ELR (cell line): ENCODE results near the gene TMEM95.
"Not testable (repeated sequence)": the region's sequence is repeated elsewhere in the genome, so short reads cannot be mapped to it uniquely, and the experiment has no call there.

ENCODE experiments used
- DNase-seq: peaks from one replicate; pipeline ENCODE4 v3.0.0-alpha.2; 2015; ENCODE audit warnings: low read depth

TMEM95 gene

DNA sequence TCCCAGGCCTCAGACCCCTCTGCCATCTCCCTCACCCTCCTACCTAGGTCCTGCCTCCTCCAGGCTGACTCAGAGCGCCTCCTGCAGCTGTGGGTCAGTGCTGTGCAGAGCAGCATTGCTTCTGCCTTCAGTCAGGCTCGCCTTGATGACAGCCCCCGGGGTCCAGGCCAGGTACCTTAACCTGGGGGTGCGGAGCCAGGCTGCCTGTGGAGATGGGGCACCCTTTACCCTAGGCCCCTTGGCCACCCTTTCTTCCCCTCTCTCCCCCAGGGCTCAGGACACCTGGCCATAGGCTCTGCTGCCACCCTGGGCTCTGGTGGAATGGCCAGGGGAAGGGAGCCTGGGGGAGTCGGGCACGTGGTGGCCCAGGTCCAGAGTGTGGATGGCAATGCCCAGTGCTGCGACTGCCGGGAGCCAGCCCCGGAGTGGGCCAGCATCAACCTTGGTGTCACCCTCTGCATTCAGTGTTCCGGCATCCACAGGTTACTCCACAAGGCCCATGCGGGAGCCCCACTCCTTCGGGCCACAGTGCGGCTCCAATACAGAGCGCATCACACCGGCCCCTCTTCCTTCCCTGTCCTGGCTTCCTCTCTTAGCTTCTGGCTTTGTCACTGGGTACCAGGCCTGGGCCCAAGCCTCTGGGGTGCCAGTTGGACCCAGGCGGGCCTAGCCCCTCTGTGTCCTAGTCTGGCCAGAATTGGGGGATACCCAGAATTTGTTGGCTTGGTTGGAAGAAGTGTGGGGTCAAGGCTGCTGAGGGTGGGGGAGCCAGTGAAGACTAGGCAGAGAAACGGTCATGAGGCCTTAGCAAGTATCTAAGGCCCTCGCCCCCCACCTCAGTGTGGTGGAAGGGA, 8.0 kb upstream of the TMEM95 start:
- DNase-seq = no peak

DNA sequence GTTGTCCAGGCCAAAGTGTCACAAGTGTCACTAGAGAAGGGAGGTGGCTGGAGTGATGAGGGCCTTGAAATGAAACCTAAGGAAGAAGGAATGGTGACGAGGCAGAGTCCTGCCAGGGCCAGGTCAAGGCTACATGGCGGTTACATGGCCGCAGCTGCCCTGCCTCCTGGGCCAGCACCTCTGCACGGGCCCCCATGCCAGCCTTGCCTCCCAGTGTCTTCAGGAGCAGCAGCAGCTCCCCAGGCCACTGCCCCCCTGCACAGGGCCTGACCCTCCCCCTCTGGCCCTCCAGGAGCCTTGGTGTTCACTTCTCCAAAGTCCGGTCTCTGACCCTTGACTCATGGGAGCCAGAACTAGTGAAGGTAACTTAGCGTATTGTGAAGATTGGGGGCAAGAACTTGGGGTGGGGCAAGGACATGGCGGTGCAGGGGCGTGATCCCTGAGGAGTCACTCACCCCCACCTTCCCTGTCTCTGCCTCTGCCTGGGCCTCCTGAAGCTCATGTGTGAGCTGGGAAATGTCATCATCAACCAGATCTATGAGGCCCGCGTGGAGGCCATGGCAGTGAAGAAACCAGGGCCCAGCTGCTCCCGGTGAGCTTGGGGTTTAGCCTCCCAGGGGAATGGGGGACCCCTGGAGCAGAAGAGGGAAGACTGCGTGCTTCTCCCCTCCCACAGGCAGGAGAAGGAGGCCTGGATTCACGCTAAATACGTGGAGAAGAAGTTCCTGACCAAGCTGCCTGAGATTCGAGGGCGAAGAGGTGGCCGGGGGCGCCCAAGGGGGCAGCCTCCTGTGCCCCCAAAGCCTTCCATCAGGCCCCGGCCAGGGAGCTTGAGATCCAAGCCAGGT, 7.1 kb upstream of the TMEM95 start:
- DNase-seq = no peak

DNA sequence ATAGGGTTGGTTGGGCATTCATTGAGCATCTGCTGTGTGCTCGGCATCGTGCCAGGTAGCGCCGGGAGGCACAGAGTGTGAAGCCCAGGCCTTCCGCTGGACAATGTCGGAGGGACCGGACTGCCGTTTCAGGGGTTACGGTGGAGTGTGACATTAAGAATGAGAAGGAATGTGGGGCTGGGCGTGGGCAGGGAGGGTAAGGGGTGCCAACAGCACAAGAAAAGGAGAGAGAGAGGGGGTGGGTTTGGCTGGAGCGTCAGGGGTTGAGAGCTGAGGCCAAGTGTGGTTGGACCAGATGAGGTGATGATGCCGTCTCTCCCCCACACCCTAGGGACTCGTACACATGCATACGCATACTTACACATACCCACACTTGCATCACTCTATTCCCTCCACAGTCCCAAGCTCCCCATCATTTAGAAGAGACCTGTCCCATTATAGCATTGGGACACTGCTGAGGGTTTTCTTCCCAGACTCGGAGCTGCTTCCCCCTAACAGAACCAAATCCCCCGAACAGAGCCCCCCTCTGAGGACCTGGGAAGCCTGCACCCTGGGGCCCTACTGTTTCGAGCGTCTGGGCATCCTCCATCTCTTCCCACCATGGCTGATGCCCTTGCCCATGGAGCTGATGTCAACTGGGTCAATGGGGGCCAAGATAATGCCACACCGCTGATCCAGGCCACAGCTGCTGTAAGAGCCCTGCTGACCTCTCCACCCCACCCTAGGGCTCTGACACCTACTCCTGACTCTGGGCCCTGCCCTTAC, 6.3 kb upstream of the TMEM95 start:
- no peak for DNase-seq

DNA sequence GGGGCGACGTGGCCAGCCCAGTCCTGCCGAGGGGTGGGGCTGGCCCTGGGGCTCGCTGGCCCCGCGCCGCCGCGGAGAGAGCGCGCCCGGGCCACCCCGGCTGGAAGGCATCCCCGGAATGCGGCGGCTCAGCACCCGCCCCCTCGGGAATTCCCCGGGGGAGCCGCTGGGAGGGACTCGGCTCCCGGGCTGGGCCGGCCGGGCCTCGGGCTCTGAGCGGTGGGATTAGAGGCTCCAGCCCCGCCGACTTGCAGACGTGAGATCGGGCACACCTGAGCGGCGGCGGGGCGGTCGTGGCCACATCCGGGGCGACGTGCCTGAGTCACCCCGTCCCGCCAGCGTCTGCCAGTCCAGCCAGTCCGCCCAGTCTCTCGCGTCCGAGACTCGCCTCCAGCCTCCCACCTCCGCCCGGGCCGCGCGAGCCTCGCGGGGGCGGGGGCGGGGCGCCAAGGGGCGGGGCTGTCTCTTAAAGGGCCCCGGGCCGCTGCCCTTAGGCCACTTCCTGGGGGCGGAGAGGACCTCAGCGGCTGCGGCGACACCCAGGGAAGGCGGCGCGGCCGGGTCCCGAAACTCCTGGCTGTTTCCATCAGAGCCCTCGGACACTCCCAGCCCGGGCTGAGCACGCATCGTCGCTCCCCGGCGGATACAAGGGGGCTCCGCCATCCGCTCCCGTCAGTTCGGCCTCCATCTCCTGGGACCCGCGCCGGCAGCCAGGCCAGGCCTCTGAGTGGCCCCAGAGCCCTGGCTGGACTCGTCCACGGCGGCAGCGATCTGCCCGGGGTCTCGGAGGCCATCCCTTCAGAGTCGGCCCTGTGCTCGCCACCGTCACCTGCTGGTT, 3.1 kb upstream of the TMEM95 start, which contains the start of gene KCTD11:
TSS of gene KCTD11 (plus strand) at position 498 of the 838 bp plus-strand sequence.
- peak; percentile 94 for DNase-seq

DNA sequence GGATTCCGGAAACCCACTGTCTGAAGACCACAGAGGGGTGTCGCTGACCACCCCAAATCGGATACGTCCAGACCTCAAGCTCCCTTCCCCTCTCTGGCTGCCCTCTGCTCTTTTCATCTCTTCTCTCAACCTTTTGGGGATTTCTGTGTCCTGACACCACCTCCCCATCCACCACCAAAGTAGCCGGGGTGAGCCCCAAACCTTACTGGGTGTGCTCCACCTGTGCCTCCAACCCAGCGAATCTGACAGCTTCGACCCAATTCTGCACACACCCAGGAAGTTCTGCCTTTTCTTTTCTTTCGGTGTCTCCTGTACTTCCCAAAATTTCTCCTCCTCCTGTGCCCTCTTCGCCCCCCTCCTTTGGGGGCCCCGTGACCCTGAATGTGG, 2.5 kb upstream of the TMEM95 start:
- DNase-seq = no peak

DNA sequence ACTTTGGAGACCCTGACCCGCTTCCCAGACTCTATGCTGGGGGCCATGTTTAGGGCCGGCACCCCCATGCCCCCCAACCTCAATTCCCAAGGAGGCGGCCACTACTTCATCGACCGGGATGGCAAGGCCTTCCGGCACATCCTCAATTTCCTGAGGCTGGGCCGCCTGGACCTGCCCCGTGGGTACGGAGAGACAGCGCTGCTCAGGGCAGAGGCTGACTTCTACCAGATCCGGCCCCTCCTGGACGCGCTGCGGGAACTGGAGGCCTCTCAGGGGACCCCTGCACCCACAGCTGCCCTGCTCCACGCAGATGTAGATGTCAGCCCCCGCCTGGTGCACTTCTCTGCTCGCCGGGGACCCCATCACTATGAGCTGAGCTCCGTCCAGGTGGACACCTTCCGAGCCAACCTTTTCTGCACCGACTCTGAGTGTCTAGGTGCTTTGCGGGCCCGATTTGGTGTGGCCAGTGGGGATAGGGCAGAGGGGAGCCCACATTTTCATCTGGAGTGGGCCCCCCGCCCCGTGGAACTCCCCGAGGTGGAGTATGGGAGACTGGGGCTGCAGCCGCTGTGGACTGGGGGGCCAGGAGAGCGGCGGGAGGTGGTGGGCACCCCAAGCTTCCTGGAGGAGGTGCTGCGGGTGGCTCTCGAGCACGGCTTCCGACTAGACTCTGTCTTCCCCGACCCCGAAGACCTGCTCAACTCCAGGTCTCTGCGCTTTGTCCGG, 1.9 kb upstream of the TMEM95 start:
- no peak for DNase-seq

DNA sequence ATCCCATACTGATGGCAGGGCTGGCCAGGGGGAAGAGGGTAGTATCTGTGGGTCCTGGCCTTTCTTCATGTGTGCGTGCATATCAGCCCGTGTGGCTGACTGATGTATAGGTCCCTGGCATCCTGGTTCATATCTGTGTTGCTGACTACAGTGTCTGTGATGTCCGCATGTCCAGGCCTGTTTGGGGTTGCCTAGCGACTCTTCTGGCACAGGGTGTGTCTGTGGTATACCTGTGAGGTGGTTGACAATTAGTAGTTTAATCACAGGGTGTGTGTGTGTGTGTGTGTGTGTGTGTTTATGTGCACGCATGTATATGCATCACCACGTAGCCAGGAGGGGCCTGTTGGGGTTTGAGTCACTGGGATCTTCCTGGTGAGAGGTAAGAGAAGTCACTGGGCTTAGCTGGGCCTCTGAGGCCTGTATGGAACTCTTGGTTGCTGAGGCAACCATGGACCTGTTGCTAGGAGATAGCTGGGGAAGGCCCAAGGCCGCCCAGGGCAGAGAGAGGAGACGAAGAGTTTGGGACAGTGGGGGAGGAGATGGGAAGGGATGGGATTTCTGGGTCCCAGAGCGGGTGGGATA, 603 bp upstream of the TMEM95 start:
- peak; percentile 70 for DNase-seq

DNA sequence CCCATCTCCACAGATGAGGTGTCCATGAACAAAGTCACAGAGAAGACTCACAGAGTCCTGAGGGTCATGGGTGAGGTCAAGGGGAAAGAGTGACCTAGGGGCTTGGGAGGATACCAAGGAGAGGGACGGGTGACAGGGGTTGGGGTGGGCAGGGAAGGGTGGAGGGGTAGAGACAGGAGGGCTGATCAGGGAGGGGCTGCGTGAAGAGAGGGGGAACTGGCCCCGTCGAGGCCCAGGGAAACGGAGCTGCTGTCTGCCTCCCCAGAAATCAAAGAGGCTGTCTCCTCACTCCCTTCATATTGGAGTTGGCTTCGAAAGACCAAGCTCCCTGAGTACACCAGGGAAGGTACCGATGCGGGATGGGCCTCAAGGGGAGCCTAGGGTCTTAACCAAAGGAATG, 617 bp downstream of the TMEM95 start:
- DNase-seq = no peak

DNA sequence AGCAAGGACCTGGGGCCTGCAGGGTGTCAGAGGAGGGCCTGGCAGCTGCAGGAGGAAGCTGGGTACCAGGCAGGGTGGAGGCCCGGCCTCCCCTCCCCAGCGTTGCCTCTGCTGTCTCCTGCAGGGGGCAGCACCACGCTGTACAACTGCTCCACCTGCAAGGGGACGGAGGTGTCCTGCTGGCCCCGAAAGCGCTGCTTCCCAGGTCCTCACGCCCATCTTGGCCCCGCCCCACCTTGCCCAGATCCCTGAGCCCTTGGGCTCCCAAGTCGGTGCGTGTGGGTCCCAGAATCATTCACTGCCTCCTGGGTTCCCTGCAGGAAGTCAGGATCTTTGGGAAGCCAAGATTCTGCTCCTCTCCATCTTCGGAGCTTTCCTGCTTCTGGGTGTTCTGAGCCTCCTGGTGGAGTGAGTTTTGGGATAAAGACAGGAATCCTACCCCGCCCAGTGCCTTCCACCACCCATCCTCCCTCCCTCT, 1.2 kb downstream of the TMEM95 start:
- peak; percentile 78 for DNase-seq

DNA sequence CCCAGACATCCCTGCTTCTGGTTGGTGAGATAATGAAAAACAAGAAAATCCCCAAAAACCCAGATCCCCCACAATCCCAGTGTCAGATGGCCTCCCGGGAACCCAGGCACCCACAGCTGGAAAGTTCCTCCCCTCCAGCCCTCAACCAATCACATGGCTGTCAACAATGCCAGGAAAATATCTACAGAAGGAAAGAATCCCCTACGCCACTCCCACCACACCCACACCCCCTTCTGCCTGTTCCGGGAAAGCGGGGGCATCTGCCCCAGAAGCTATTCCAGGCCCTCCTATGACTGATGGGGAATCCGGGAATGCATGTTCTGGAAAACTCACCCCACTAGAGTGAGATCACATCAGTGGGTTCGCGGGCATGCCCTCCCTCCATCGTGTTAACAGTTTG, 1.8 kb downstream of the TMEM95 start:
- DNase-seq = no peak

DNA sequence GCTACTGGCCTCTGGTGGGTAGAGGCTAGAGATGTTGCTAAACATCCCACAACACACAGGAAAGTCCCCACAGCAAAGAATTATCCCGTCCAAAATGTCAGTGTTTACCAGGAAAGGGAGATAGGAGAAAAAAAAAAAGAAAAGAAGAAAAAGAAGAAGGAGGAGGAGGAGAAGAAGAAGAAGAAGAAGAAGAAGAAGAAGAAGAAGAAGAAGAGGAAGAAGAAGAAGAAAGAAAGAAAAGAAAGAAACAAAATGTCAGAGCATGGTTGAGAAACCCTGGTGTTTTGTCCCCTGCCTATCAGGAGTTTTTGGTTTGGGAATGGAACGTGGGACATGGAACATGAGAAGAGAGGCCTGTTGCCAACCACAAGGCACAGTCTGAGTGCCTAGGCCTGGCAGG, 2.4 kb downstream of the TMEM95 start:
- DNase-seq = no peak

DNA sequence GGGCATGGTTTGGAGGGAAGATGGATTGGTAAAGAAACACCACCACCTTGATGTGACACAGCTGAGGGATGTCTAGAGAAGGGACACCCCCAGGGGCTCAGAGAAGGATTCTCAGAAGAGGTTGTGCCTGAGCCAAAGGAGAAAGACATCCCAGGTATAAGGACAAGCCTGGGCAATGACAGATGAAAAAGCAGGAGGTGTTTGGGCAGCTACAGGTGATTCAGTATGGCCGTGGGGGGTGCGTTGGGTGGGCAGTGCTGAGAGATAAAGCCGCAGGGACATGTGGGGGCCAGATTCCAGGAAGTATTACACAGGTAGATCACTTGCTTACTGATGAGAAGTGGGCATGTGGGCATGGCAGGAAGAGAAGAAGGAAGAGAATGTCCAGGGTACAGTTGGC, 7.0 kb downstream of the TMEM95 start:
- DNase-seq = no peak

DNA sequence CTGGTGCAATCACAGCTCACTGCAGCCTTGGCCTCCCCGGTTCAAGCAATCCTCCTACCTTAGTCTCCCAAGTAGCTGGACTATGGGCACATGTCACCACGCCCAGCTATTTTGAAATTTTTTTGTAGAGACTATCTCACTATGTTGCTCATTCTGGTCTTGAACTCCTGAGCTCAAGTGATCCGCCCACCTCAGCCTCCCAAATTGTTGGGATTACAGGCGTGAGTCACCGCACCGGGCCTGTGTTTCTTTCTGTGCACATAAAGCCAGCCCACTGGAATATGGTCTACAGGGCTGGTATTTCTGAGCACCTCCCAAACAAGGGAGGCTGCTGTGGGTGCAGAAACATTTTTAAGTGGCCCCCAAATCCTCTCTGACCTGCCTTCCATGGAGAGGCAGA, 8.4 kb downstream of the TMEM95 start:
- peak; percentile 40 for DNase-seq

DNA sequence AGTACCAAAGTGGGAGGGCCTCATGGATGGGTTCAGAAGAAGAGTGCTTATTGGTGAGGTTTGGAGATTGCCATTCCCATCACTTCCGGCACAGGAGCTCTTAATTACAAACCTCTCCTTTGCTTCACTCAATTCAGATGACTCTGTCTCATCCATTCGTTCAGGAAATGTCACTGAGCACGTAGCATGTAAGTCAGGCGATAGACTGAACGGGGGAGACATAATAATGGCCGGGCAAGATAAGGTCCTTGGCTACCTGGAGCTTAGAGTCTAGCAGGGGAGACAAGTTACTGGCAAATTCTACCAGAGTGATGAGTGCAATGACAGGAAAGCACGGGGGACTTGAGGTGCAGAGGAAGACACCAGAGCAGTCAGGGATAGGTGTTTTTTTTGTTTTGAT, 11.0 kb downstream of the TMEM95 start:
- DNase-seq = not testable (repeated sequence)

DNA sequence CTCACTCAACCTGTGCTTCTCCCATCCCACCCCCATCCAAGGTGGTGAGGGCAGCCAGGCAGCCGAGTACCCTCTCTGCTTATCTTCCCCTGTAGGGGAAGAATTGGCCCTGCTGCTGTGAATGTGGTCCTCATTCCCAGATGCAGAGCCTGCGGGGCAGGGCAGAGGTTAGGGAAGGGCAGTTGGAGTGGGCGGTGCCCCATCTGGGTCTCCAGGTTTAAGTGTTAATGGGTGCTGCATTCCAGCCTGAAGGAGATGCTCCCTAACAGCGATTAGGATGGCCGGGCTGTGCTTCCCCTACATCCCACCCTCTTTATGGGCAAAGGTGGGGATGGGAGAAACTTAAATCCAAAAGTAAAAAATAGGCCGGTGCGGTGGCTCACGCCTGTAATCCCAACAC, 12.1 kb downstream of the TMEM95 start:
- no peak for DNase-seq

DNA sequence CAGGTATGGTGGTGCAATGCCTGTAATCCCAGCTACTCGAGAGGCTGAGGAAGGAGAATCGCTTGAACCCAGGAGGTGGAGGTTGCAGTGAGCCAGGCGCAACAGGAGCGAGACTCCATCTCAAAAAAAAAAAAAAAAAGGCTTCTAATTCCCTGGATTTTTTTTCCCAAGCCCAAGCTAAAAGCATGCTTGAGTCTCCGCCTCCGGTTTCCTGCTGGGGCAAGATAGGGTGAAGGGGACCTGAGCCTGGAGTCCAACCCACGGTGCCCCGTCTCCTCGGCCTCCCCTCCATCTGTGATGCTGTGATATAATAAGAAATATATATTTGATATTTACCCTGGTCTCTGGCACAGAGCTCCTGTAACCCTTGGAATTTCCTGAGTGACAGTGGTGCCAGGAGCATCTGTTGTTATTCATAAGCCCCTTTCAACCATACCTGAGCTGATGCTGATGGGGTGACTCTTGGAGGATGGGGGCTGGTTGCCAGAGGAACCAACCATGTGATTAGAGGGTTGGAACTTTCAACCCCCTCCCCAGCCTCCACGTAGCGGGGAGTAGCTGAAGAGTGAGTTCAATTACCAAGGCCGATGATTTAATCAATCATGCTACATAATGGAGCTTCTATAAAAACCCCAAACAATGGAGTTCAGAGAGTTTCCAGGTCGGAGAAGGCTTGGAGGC, 13.1 kb downstream of the TMEM95 start:
- DNase-seq = no peak

DNA sequence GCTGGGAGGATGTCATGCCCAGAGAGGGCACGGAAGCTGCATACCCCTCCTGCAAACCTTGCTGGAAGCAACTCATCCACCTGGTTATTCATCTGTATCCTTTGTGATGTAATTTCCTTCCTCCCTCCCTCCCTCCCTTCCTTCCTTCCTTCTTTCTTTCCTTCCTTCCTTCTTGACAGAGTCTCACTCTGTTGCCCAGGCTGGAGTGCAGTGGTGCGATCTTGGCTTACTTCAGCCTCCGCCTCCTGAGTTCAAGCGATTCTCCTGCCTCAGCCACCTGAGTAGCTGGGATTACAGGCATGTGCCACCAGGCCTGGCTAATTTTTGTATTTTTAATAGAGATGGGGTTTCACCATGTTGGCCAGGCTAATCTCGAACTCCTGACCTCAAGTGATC, 13.6 kb downstream of the TMEM95 start:
- not testable (repeated sequence) for DNase-seq

DNA sequence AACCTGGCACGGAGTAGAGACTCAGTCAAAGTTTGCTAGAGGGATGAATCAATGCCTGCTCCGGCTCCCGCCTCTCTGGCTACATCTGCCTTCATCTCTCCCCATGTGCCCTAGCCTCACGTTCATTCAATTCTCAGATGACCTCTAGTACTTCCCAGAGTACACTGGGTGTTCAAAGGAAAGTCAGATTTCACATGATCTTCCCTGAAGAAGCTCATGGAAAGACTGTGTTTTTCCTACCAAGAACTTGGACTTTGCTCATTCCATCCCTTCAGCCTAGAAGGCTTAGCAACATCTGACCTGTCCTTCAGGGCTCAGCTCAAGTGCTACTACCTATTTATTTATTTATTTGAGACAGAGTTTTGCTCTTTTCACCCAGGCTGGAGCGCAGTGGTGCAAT, 14.9 kb downstream of the TMEM95 start:
- DNase-seq = no peak

DNA sequence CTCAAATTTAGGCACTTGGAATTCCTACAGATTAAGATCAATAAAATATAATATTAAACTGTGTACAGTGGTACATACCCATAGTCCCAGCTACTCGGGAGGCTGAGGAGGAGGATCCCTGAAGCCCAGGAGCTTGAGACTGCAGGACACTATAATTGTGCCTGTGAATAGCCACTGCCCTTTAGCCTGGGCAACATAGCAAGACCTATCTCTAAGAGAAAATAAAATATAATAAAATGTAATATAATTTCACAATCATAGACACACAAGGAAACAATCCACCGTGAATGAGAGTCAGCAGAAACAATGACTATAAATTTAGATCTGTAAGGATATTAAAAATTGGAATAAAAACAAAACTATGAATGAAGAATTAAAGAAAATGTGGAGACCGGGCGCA, 15.9 kb downstream of the TMEM95 start:
- no peak for DNase-seq

DNA sequence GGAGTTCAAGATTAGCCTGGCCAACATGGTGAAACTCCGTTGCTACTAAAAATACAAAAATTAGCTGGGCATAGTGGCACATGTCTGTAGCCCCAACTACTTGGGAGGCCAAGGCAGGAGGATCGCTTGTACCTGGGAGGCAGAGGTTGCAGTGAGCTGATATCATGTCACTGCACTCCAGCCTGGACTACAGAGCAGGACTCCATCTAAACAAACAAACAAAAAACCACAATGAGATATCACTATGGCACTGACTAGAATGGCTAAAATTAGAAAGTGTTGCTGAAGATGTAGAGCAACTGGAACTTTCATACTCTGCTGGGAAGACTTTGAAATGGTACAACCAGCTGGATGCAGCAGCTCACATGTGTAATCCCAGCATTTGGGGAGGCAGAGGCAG, 19.4 kb downstream of the TMEM95 start:
- no peak for DNase-seq
